Activated CD4-positive, alpha-beta T cell treated with anti-CD3 and anti-CD28 coated beads, Interleukin-10, Interleukin-2, amounts not matched to agents 100 ng/mL and 50 ng/mL, durations not matched to agents 16 hours and 8 hours (primary cell): Measurements from ENCODE around the gene MYH3.

Experiments used
- DNase-seq: peaks from one replicate; pipeline ENCODE4 v3.0.0-alpha.2; 2020

MYH3 gene

DNA sequence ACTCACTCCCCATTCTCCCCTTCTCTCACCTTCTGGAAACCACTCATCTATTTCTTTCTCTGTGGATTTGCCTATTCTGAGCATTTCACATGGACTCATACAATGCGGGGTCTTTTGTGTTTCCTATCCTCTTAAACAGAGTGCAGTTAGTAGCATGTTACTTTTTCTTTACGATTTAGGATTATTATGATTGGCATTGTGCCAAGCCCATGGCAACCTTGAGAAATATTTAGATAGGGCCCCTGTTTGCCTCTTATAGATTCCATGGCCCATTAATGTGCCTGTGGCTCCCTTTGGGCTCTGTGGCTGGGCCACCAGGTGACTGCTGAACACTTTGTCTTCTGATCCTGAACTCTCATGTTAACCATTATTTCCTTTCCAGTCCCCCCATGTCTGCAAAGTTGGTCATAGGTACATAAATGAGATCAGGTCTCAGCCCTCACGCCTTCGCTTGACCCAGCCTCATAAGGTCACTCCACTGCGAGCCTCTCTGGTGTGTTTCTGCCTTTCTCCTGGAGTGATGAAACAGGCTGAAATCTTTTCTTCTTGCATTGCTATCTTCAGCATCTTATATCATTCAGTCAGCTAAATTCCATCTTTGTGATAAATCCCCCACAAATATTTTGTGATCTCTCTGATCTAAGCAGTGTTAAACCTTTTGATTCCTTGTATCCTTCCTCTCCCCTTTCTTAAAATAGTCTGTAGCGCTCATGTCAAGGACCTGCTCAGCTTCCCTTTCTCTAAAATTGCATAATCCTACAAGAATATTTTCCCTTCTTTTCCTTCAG is 44.0 kb downstream of the MYH3 start:
- DNase-seq: no peak

DNA sequence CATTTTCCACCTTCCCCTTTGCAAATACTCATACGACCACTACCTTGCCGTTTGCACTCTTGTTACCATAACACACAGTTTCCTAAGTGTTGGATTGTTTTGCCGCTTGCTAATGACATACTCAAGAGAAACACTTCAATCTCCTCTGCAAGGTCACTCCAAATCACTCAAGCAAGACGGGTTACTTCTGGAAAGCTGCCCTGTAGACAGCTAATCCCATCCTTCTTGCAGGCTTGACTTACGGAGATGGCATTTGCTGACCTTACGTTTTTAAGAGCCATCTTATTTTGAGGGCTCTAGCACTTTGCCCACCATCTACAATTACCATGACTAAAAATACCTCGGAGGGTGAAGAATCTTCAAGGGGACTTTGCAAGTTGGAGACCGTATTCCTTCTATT is 46.2 kb downstream of the MYH3 start:
- DNase-seq: no peak

DNA sequence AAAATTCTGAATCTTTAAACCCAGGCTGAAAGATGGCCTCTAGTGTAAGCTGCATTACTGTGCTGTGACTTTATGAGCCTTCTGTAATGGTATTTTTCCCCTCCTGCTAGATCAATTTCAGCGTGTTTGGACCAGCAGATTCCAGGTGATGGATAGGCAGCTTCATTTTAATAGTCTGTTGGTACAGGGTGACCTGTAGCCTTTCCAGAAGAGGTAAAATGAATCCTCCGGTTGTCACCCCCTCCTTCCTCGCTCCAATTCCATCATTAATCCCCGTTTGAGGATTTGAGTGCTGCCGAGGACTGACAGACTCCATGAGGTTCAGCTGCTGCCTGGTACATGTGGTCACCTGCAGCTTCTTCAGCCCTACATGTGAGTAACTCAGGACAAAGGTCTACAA is 48.9 kb downstream of the MYH3 start:
- no peak for DNase-seq

DNA sequence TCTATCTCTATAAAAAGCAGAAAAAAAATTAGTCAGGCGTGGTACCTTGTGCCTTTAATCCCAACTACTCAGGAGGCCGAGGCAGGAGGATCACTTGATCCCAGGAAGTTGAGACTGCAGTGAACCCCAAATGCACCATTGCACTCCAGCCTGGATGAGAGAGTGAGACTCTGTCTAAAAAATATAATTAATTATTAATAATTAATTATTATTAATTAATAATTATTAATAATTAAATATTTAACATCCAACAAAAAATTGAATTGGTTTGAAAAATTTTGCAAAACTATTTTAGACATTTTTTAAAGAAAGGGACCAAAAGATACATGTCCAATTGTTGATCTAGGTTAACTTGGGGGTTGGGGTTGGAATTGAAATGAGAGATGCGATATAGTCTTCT is 51.0 kb downstream of the MYH3 start:
- DNase-seq: no peak

DNA sequence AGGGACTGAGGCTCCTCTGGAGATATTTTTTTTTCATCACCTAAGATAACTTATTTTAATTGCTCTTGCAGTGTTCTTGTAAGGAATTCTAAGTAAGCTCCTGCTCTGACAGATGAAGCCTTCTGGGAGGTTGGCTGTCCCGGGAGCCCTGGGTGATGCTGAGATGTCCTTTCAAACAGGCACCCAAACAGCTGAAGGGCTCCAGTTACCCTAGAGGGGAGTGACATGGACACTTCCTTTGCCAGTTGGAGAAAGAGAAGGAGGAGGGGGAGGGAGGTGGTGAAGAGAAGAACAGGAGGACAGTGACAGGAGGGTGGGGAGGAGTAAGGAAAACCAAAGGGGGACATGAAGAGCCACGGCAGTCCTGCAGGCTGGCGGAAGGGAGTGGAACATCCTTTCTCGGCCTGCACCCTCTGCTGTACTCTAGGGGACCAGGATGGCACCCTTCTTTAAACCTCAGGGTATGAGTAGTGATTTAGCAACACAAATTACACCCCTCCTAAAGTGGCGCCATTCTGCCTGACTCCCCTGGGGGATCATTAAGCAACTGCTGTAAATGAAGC is 51.8 kb downstream of the MYH3 start:
- no peak for DNase-seq

DNA sequence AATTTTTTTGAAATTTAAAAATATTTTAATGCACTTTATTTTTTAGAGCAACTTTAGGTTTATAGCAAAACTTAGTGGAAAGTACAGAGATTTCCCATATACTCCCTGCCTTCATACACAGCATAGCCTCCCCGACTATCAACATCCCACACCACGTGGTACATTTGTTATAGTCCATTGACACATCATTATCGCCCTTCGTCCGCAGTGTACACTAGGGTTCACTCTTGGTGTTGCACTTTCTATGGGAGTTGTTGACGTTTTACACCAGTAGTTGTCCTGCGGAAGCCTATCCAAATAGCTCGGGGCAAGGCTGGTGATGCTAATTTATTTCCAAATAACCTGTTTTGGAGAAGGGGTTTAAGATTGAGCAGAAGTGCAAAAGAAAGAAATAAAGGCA is 52.6 kb downstream of the MYH3 start:
- no peak for DNase-seq

DNA sequence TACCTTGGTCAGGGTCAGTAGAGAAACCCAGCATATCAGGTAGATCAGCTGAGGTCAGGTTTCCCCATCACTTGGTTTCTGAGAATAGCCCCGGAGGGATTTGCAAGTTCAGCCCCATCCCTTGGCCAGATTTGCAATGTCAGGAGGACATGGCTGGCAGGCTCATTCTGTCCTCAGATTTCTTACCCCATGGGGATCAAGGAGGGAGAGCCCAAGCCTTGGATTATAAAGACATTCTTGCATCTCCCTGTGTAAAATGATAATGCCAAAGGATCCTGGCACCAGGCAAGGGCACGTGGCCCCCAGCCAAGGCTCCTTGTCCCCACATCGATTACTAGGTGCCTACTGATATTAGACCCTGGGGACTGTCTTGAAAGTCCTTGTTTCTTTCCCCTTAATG is 53.2 kb downstream of the MYH3 start:
- DNase-seq: no peak

DNA sequence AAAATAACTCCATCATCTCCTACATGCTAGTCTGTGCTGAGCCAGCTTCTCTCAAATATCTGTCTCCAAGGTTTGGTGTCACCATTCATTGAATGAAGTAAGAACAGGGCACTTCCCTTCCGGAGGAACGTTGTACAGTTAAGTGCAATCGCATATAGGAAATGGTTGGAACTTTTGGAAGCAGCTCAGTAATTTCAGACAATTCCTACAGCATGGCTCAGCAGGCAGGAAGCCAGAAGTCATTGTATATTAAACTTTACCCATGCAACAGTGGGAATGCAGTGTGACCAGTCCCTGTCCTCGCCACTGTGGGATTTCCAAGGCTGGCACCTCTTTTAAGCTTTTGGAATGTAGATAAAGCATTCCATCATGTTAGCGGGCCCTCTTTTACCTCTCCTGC is 56.5 kb downstream of the MYH3 start:
- DNase-seq: no peak

DNA sequence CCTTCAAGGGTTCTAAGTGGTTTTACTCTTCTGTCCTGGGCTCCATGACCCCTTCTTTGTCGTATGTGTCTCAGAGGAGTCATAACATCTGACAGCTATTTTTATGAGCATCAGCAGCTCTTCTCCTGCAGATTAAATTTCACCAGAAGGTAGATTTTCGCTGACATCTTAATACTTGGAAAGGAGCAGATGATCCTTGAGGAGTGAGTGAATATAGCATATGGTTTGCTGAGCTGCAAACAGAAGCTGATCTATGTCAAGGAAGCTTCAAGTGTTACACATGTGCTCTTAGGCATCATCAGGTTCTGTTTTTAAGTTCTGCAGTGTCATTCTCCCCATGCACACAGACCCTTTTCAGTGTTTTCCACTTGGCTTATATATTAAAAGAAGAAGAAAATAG is 58.5 kb downstream of the MYH3 start:
- DNase-seq: no peak

DNA sequence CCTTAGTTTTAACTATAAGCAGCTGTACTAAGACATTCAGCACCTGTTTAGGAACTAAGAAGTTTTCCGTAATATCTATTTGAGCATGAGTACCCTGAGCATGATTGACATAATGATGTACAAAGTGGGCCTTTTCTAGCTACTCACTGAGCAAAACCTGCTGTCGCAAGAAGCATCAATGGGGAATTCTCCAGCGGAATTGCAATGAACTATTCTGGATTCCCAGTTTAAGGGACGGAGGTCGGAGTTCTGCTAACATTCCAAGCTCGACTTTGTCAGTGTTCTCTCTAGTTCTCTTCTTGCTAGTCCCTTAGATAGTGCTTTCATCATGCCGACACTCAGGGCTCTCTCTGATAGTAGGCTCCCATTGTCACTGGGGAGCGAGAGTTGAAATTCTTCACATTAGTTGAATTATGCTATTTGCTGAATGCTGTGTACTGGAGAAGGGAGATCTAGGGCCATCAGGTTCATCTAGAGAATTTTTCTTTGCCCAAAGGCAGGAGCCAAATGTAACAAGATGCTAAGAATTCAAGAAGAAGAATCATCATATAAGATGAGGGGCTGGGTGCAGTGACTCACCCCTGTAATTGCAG is 67.5 kb downstream of the MYH3 start:
- no peak for DNase-seq

DNA sequence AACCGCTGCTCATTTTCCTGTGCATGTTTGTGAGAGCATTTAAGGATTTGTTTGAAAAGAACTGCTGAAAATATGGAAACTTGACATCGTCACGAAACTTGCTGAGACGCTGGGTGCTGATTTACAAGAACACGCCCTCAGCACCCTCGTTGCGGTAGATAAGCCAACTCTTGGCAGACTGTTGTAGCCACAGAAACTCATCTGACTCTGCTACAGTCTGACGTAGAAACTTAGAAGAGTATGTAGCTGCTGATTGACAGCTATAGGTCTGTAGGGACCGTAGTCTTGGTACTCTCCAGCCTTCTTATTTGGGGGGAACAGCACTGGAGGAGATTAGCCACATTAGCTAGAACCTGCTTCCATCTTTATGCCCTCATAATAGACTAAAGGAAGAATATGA is 71.6 kb downstream of the MYH3 start:
- DNase-seq: no peak

DNA sequence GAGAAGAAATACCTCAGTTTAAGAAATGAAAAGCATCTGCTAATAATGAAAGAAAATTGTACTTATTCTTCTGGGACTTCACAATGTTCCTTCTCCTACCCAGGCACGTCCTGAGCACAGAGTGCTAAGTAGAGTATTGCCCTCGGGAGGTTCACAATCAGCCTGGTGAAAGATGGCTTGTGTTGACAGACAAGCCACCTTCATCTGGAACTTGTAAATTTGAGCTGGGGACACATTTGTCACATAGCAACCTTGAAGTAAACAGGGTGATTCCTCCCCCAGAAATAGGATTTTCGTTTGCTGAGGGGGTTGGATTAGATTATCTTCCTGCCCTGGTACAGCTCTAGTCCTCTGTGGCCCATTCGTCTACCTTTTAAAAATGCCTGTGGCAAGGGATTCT is 73.3 kb downstream of the MYH3 start:
- DNase-seq: no peak

DNA sequence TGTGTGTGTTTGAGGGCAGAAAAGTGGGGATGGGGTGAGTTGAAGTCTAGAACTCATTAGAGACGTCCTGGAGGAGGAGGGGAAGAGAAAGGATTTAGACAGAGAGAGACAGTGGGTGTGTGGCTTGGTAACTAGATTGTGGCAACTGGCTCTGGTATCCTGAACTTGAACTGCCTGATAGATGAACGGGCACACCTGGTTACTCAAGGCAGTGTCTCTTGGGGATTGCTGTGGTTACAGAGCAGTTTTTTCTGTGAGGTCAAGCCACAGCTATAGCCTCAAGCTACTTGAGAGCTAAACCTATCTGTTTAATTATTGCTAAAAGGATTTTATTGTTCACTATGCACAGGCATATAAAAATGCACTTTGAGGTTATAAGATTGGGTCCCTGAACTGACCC is 77.8 kb downstream of the MYH3 start:
- no peak for DNase-seq
